A549 (cell line): ENCODE measurements around the gene BNC2. TPM values are rescaled to one million over a fixed set of nuclear protein-coding genes. Genes with fewer than 3 reads are reported as not detected.

Experiments used
- ATAC-seq, 2 experiments: fragments of 200-7000 bp in 1 of 2; fragments of >200 bp in 1 of 2; cut with Nextera tagmentation in 1 of 2; cut with Tn5 transposase in 1 of 2; 3 replicates each; pipeline versions ENCODE4 v1.8.0 to v1.9.1; 2018 to 2020; ENCODE audit warnings: mild to moderate bottlenecking in 1 of 2, moderate library complexity in 1 of 2
- CTCF ChIA-PET: fragments of 300-600 bp; sonication (Branson Sonifier 250); formaldehyde crosslinking; extraction: SDS; loops from one replicate; lab custom pipeline; 2021; ENCODE audit warnings: antibody characterized with exemption, inconsistent platforms; lab: Yijun Ruan, JAX
- POLR2A ChIA-PET: fragments of 350-600 bp; formaldehyde crosslinking; extraction: SDS; loops from one replicate; lab custom pipeline; 2021; ENCODE audit warnings: antibody characterized with exemption, inconsistent platforms; lab: Yijun Ruan, JAX
- DNase-seq, 2 experiments: peaks; one replicate each; pipeline versions ENCODE4 v3.0.0 to v3.0.0-alpha.2; 2011 to 2016; ENCODE audit warnings: low read depth in 1 of 2, low spot score in 1 of 2
- FAIRE-seq: peaks from 2 replicates; lab custom pipeline; 2011; peaks lifted over from hg19 to GRCh38; lab: Jason Lieb, UNC
- H3K27ac ChIP-seq, 2 experiments: fragments of >200 bp; sonication (Bioruptor Twin); formaldehyde crosslinking; 3 replicates each; pipeline ENCODE4 v1.5.1; 2016 to 2017
- H3K4me1 ChIP-seq: fragments of >200 bp; sonication (Bioruptor Twin); formaldehyde crosslinking; 3 replicates; pipeline ENCODE4 v1.6.1; 2016
- H3K4me2 ChIP-seq: fragments of >200 bp; sonication (Bioruptor Twin); formaldehyde crosslinking; 3 replicates; pipeline ENCODE4 v1.6.1; 2016
- H3K4me3 ChIP-seq: fragments of >200 bp; sonication (Bioruptor Twin); formaldehyde crosslinking; 3 replicates; pipeline ENCODE4 v1.5.1; 2016
- H3K9me3 ChIP-seq: fragments of >200 bp; sonication (Bioruptor Twin); formaldehyde crosslinking; 3 replicates; pipeline ENCODE4 v1.6.1; 2016
- CBX2 ChIP-seq: fragments of 200-600 bp; sonication (generic); IDR thresholded peaks from 2 replicates; pipeline ENCODE4 v1.6.1; 2016; ENCODE audit warnings: low read depth, mild to moderate bottlenecking, borderline replicate concordance
- CEBPB ChIP-seq, 2 experiments: fragments of >200 bp in 1 of 2; sonication (Bioruptor Twin) in 1 of 2; formaldehyde crosslinking in 1 of 2; IDR thresholded peaks; 2 replicates each; pipeline ENCODE4 v1.6.1; 2012 to 2016
- CHD4 ChIP-seq: fragments of 200-600 bp; sonication (generic); IDR thresholded peaks from 2 replicates; pipeline ENCODE4 v1.6.1; 2016; ENCODE audit warnings: antibody characterized with exemption, mild to moderate bottlenecking, borderline replicate concordance
- E2F6 ChIP-seq: IDR thresholded peaks from 2 replicates; pipeline ENCODE4 v1.6.1; 2012; ENCODE audit warnings: low read depth, borderline replicate concordance
- EP300 ChIP-seq, 2 experiments: fragments of >200 bp; sonication (Bioruptor Twin); formaldehyde crosslinking; IDR thresholded peaks; 2 replicates in 1 of 2; 3 replicates in 1 of 2; pipeline ENCODE4 v1.6.1; 2016 to 2017
- FOSL2 ChIP-seq, 2 experiments: fragments of 450-650 bp in 1 of 2; fragments of >200 bp in 1 of 2; sonication (Bioruptor Twin) in 1 of 2; formaldehyde crosslinking; IDR thresholded peaks; 2 replicates each; pipeline versions ENCODE4 v1.5.0 to v1.6.1; 2016 to 2020; ENCODE audit warnings: mild to moderate bottlenecking in 1 of 2, moderate library complexity in 1 of 2
- FOXS1 ChIP-seq: fragments of 250-450 bp; sonication (Bioruptor Pico); IDR thresholded peaks from 2 replicates; pipeline ENCODE4 v1.5.0; 2020; ENCODE audit warnings: mild to moderate bottlenecking, moderate library complexity
- HDAC2 ChIP-seq: fragments of 200-600 bp; sonication (generic); IDR thresholded peaks from 2 replicates; pipeline ENCODE4 v1.6.1; 2016
- HES2 ChIP-seq: fragments of >200 bp; sonication (Bioruptor Twin); formaldehyde crosslinking; IDR thresholded peaks from 2 replicates; pipeline ENCODE4 v1.6.1; 2016
- HEYL ChIP-seq: fragments of 250-450 bp; sonication (Bioruptor Pico); IDR thresholded peaks from 2 replicates; pipeline ENCODE4 v1.8.0; 2021; ENCODE audit warnings: mild to moderate bottlenecking, moderate library complexity
- HOXA7 ChIP-seq: fragments of 250-450 bp; sonication (Bioruptor Pico); IDR thresholded peaks from 2 replicates; pipeline ENCODE4 v1.5.0; 2020; ENCODE audit warnings: mild to moderate bottlenecking, moderate library complexity
- JUNB ChIP-seq: fragments of >200 bp; sonication (Bioruptor Twin); formaldehyde crosslinking; IDR thresholded peaks from 2 replicates; pipeline ENCODE4 v1.6.1; 2016
- KDM1A ChIP-seq: fragments of 200-600 bp; sonication (generic); IDR thresholded peaks from 2 replicates; pipeline ENCODE4 v1.6.1; 2016; ENCODE audit warnings: low read depth, mild to moderate bottlenecking
- KDM5A ChIP-seq: fragments of 200-600 bp; sonication (generic); IDR thresholded peaks from 2 replicates; pipeline ENCODE4 v1.6.1; 2016; ENCODE audit warnings: antibody characterized with exemption, mild to moderate bottlenecking
- MAFK ChIP-seq: fragments of 450-650 bp; IDR thresholded peaks from 2 replicates; pipeline ENCODE4 v1.6.1; 2014; ENCODE audit not compliant: partially characterized antibody
- NFE2L2 ChIP-seq: fragments of 150-350 bp; conservative IDR thresholded peaks from 2 replicates; pipeline ENCODE4 v1.6.1; 2014; ENCODE audit warnings: low read length
- NPAS2 ChIP-seq: fragments of 250-450 bp; sonication (Bioruptor Pico); IDR thresholded peaks from 2 replicates; pipeline ENCODE4 v1.8.0; 2022; ENCODE audit warnings: mild to moderate bottlenecking, moderate library complexity, borderline replicate concordance
- NR3C1 ChIP-seq: fragments of >200 bp; sonication (Bioruptor Twin); formaldehyde crosslinking; IDR thresholded peaks from 3 replicates; pipeline ENCODE4 v1.6.1; 2017
- POLR2AphosphoS2 ChIP-seq: conservative IDR thresholded peaks from 2 replicates; pipeline ENCODE4 v1.6.1; 2012; ENCODE audit warnings: low read length, improper control_type of control experiment, inconsistent platforms
- RAD21 ChIP-seq, 2 experiments: fragments of >200 bp in 1 of 2; sonication (Bioruptor Twin) in 1 of 2; formaldehyde crosslinking in 1 of 2; IDR thresholded peaks in 1 of 2; conservative IDR thresholded peaks in 1 of 2; 2 replicates in 1 of 2; 3 replicates in 1 of 2; pipeline ENCODE4 v1.6.1; 2012 to 2018; ENCODE audit warnings: inconsistent platforms in 1 of 2
- RCOR1 ChIP-seq: fragments of 150-350 bp; IDR thresholded peaks from 2 replicates; pipeline ENCODE4 v1.6.1; 2014; ENCODE audit warnings: antibody characterized with exemption, low read length, low read depth
- RFX5 ChIP-seq: fragments of 450-650 bp; IDR thresholded peaks from 2 replicates; pipeline ENCODE4 v1.7.1; 2014; ENCODE audit warnings: antibody characterized with exemption, mild to moderate bottlenecking, moderate library complexity
- SMC3 ChIP-seq: fragments of >200 bp; sonication (Bioruptor Twin); formaldehyde crosslinking; IDR thresholded peaks from 3 replicates; pipeline ENCODE4 v1.6.1; 2018; ENCODE audit warnings: inconsistent platforms
- TFCP2L1 ChIP-seq: fragments of 250-450 bp; sonication (Bioruptor Pico); IDR thresholded peaks from 2 replicates; pipeline ENCODE4 v1.5.0; 2021; ENCODE audit warnings: mild to moderate bottlenecking
- ZC3H11A ChIP-seq: fragments of 450-650 bp; IDR thresholded peaks from 2 replicates; pipeline ENCODE4 v1.6.1; 2014; ENCODE audit warnings: antibody characterized with exemption, mild to moderate bottlenecking
- ZFP36 ChIP-seq: fragments of 450-650 bp; IDR thresholded peaks from 2 replicates; pipeline ENCODE4 v1.6.1; 2014; ENCODE audit warnings: borderline replicate concordance; ENCODE audit not compliant: partially characterized antibody
- ZSCAN20 ChIP-seq: fragments of 250-450 bp; sonication (Bioruptor Pico); IDR thresholded peaks from 2 replicates; pipeline ENCODE4 v1.8.0; 2022; ENCODE audit warnings: mild to moderate bottlenecking, moderate library complexity
- WGBS: methylation state at CpG from one replicate; pipeline ENCODE4 v1.1.6; 2017; ENCODE audit errors: missing lambda C conversion rate; 5-methylcytosine and 5-hydroxymethylcytosine counted together
- polyA plus RNA-seq, 4 experiments: library from polyadenylated mRNA; depleted of rRNA in 3 of 4; stranded (reverse); fragments of >200 nt; fragmentation: RNase III in 1 of 4; extraction: RNeasy Plus Mini Kit Qiagen cat#74134 plus additional on column Dnase treatment in 1 of 4; gene quantifications; 2 replicates in 3 of 4; 3 replicates in 1 of 4; pipeline ENCODE4 v1.2.3, GENCODE V29; 2011 to 2017
- TF ChIP-seq, protein P1 (sequence below): fragments of 200-600 bp; sonication (generic); IDR thresholded peaks from 2 replicates; pipeline ENCODE4 v1.6.1; 2016; ENCODE audit warnings: antibody characterized with exemption, mild to moderate bottlenecking, moderate library complexity
- TF ChIP-seq, protein P2 (sequence below): IDR thresholded peaks from 2 replicates; pipeline ENCODE4 v1.6.1; 2012
- TF ChIP-seq, protein P3 (sequence below): fragments of 250-450 bp; sonication (Bioruptor Pico); IDR thresholded peaks from 2 replicates; pipeline ENCODE4 v1.5.0; 2021; ENCODE audit warnings: mild to moderate bottlenecking, moderate library complexity, borderline replicate concordance
- TF ChIP-seq, protein P4 (sequence below): fragments of 450-650 bp; IDR thresholded peaks from 2 replicates; pipeline ENCODE4 v1.6.1; 2014; ENCODE audit warnings: antibody characterized with exemption

Gene BNC2
- polyA plus RNA-seq, 2 of the 4 experiments (the other 2 are of a cell fraction) = 6.2 to 7.5 TPM

DNA sequence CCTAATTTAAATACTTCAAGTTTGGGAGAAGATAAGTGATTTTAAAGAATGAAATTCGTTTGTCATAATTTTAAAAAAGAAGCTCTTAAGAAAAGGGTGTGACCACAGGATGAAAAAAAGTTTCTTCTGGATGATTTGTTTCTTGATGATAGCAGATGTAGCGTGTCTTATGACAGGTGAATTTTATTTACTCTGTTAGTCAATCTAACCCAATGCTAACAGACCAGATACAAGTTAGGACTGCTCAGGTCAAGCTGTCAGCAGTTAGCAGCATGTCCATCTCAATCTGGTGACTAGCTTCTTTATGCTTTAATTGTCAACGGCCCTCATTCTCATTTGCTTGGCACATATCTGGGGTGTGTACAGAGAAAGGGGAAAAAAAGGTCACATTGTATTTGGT is 456.0 kb downstream of the BNC2 start (continued):
- TF ChIP-seq, protein P1, sequence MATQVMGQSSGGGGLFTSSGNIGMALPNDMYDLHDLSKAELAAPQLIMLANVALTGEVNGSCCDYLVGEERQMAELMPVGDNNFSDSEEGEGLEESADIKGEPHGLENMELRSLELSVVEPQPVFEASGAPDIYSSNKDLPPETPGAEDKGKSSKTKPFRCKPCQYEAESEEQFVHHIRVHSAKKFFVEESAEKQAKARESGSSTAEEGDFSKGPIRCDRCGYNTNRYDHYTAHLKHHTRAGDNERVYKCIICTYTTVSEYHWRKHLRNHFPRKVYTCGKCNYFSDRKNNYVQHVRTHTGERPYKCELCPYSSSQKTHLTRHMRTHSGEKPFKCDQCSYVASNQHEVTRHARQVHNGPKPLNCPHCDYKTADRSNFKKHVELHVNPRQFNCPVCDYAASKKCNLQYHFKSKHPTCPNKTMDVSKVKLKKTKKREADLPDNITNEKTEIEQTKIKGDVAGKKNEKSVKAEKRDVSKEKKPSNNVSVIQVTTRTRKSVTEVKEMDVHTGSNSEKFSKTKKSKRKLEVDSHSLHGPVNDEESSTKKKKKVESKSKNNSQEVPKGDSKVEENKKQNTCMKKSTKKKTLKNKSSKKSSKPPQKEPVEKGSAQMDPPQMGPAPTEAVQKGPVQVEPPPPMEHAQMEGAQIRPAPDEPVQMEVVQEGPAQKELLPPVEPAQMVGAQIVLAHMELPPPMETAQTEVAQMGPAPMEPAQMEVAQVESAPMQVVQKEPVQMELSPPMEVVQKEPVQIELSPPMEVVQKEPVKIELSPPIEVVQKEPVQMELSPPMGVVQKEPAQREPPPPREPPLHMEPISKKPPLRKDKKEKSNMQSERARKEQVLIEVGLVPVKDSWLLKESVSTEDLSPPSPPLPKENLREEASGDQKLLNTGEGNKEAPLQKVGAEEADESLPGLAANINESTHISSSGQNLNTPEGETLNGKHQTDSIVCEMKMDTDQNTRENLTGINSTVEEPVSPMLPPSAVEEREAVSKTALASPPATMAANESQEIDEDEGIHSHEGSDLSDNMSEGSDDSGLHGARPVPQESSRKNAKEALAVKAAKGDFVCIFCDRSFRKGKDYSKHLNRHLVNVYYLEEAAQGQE = no peak
- peak in 1 of 2 experiments; percentile 55; a peak in 2 of 4 replicates for TF ChIP-seq CEBPB (IDR thresholded peaks at IDR 0.05)
- peak in 1 of 2 experiments; percentile 29; a peak in 2 of 5 replicates for TF ChIP-seq RAD21 (conservative IDR thresholded peaks at IDR 0.05 in 1 of 2, IDR thresholded peaks at IDR 0.05 in 1 of 2)
- peak; percentile 7; the same call in 1 of the 3 replicates for TF ChIP-seq SMC3
- no peak for TF ChIP-seq ZC3H11A
- TF ChIP-seq JUNB = peak; percentile 50
- no peak for TF ChIP-seq HEYL (CRISPR knock-in tag)
- TF ChIP-seq E2F6 = no peak
- TF ChIP-seq NPAS2 (CRISPR knock-in tag) = no peak
- TF ChIP-seq FOSL2 (IDR thresholded peaks at IDR 0.05) = no peak
- TF ChIP-seq FOSL2 (CRISPR knock-in tag; IDR thresholded peaks at IDR 0.05) = peak; percentile 57
- TF ChIP-seq CBX2 = no peak
- TF ChIP-seq MAFK = no peak
- peak; percentile 30 to 38; a peak in 1 of 5 replicates for TF ChIP-seq EP300 (IDR thresholded peaks at IDR 0.05)
- TF ChIP-seq, all 56 proteins: peak for 8

DNA sequence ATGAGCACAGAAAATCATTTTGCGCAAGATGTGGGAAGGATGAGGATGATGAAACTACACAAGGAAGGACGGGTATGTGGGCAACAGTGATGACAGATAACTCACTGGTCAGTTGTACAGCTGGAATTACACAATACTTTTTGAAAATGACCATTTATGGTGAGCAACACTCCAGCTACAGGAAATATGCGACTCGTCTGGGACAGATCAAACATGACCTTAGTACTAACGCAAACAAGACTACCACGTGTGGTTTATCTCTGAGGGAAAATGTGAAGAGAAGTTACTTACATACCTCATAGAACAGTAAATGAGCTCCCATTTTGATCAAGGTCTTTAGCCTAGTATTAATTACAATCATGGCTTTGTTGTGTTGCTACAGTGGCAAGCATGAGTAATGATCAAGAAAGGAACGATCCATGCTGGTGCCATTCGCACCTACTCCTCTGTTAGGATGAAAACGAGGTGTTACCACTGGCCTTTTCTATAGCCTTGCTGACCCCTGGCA is 456.9 kb downstream of the BNC2 start:
- peak; percentile 98 for FAIRE-seq
- Histone ChIP-seq H3K4me3 (0 out of 3 replicates have a peak overlapping the region, but pooled peaks have one; percentile 10), H3K4me2 (peak overlapping the region; percentile 75), H3K4me1 (peaks cover 92% of the 10 kb centered on the region), H3K9me3 (no peaks in the 10 kb centered on the region), H3K27ac (peak overlapping the region; percentile 93 to 94)
- ChIA-PET CTCF (interaction anchor here (0.8 to 1.5 kb wide), 4 partner anchors 116 to 210 kb away, joined by 3 to 5 read pairs (median 3); no protein-coding TSS in a partner anchor), POLR2A (interaction anchor here (0.5 to 2.3 kb wide), 9 partner anchors 30 to 313 kb away, joined by 3 to 17 read pairs (median 4); no protein-coding TSS in a partner anchor)
- 3% methylated on average over 9 of the region's 9 CpGs for WGBS
- peak; percentile 57 to 99 for DNase-seq
- ATAC-seq = peak; percentile 84 to 90
- TF ChIP-seq ZSCAN20 (peak; percentile 31; the same call in 1 of the 2 replicates), CHD4 (no peak), JUNB (peak; percentile 96), RFX5 (no peak), TFCP2L1 (CRISPR knock-in tag) (no peak), HOXA7 (CRISPR knock-in tag) (0 out of 2 replicates have a peak, but pooled peaks have one; percentile 7), MAFK (peak; percentile 38), ZFP36 (peak; percentile 69), FOXS1 (CRISPR knock-in tag) (0 out of 2 replicates have a peak, but pooled peaks have one; percentile 80), HDAC2 (no peak), RCOR1 (no peak), KDM5A (no peak), RAD21 (conservative IDR thresholded peaks at IDR 0.05 in 1 of 2, IDR thresholded peaks at IDR 0.05 in 1 of 2) (peak; percentile 41 to 80), NFE2L2 (no peak), KDM1A (no peak), POLR2AphosphoS2 (no peak), NPAS2 (CRISPR knock-in tag) (no peak), FOSL2 (IDR thresholded peaks at IDR 0.05) (peak; percentile 87), FOSL2 (CRISPR knock-in tag; IDR thresholded peaks at IDR 0.05) (peak; percentile 95), NR3C1 (no peak), SMC3 (peak; percentile 84), HES2 (peak; percentile 99)
- TF ChIP-seq, protein P2, sequence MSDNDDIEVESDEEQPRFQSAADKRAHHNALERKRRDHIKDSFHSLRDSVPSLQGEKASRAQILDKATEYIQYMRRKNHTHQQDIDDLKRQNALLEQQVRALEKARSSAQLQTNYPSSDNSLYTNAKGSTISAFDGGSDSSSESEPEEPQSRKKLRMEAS = peak; percentile 94
- TF ChIP-seq, protein P3, sequence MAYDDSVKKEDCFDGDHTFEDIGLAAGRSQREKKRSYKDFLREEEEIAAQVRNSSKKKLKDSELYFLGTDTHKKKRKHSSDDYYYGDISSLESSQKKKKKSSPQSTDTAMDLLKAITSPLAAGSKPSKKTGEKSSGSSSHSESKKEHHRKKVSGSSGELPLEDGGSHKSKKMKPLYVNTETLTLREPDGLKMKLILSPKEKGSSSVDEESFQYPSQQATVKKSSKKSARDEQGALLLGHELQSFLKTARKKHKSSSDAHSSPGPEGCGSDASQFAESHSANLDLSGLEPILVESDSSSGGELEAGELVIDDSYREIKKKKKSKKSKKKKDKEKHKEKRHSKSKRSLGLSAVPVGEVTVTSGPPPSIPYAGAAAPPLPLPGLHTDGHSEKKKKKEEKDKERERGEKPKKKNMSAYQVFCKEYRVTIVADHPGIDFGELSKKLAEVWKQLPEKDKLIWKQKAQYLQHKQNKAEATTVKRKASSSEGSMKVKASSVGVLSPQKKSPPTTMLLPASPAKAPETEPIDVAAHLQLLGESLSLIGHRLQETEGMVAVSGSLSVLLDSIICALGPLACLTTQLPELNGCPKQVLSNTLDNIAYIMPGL (CRISPR knock-in tag) = no peak
- TF ChIP-seq, protein P4, sequence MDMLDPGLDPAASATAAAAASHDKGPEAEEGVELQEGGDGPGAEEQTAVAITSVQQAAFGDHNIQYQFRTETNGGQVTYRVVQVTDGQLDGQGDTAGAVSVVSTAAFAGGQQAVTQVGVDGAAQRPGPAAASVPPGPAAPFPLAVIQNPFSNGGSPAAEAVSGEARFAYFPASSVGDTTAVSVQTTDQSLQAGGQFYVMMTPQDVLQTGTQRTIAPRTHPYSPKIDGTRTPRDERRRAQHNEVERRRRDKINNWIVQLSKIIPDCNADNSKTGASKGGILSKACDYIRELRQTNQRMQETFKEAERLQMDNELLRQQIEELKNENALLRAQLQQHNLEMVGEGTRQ = peak; percentile 62
